PFSK-1 (cell line): ENCODE results near the gene CCDC121.

Experiments
- FOXP2 ChIP-seq: optimal IDR thresholded peaks from 2 replicates; pipeline ENCODE3; 2011; ENCODE audit warnings: borderline replicate concordance, control low read depth, inconsistent platforms; ENCODE audit not compliant: insufficient read depth; ENCODE audit errors: extremely low read length, extremely low read depth
- POLR2AphosphoS5 ChIP-seq: IDR thresholded peaks from 2 replicates; pipeline ENCODE4 v1.6.1; 2012; ENCODE audit warnings: low read depth, mild to moderate bottlenecking, control low read depth, low read length, moderate library complexity
- SIN3A ChIP-seq: IDR thresholded peaks from 2 replicates; pipeline ENCODE4 v1.6.1; 2012; ENCODE audit warnings: mild to moderate bottlenecking, low read length, moderate library complexity, borderline replicate concordance; ENCODE audit not compliant: insufficient read depth
- TAF1 ChIP-seq: IDR thresholded peaks from 2 replicates; pipeline ENCODE4 v1.6.1; 2012; ENCODE audit warnings: low read length, control low read depth, borderline replicate concordance; ENCODE audit not compliant: insufficient read depth
- TF ChIP-seq, protein P1 (sequence below), 2 experiments: IDR thresholded peaks; 2 replicates each; pipeline versions ENCODE4 v1.6.1 to v1.8.0; 2011 to 2012; ENCODE audit warnings: low read depth in 2 of 2, low read length in 2 of 2, control low read depth in 1 of 2, inconsistent platforms in 1 of 2, mild to moderate bottlenecking in 1 of 2, moderate library complexity in 1 of 2; ENCODE audit not compliant: insufficient read depth in 1 of 2

The CCDC121 gene

DNA sequence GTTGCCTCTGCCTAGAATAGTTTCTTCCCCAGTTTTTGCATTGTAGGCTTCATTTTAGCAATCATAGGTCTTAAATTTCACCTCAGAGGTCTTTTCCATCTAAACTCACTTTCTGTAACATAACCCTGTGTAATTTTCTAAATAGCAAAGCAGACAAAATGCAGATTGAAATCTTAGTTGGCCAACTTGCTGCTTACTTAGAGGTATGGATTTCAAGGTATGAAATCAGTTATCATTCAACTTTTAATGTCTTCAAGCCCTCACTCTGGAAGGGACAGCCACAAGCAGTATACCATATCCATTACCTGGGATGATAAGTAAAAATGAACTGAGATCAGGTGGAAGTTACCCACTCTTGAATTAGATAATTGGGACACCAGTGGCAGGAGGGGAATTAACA is 3.9 kb downstream of the CCDC121 start:
- no peak for TF ChIP-seq POLR2AphosphoS5
- no peak for TF ChIP-seq SIN3A
- TF ChIP-seq FOXP2: no peak

DNA sequence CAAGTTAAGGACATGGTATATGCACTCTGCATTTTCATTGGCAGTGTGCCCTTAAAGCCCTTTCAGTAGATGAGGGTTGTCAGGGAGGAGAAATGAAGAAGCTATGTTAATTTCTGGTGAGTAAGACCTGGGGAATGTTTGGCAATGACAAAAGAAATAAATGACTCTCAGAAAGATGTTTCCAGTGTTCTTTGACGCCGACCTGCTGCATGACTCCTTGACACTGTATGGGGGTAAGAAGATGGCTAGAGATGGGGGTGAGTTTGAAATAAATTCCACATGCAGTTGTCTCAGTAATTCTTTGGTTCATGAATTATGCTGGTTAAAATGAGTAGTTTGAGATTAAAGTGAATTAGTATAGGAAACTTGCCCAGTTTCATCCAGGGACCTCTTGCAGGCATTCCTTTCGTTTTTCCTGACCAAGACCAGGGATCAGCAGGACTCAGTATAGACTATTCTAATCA is 5.9 kb downstream of the CCDC121 start:
- no peak for TF ChIP-seq SIN3A
- TF ChIP-seq FOXP2: no peak
- no peak for TF ChIP-seq TAF1
- TF ChIP-seq, protein P1, sequence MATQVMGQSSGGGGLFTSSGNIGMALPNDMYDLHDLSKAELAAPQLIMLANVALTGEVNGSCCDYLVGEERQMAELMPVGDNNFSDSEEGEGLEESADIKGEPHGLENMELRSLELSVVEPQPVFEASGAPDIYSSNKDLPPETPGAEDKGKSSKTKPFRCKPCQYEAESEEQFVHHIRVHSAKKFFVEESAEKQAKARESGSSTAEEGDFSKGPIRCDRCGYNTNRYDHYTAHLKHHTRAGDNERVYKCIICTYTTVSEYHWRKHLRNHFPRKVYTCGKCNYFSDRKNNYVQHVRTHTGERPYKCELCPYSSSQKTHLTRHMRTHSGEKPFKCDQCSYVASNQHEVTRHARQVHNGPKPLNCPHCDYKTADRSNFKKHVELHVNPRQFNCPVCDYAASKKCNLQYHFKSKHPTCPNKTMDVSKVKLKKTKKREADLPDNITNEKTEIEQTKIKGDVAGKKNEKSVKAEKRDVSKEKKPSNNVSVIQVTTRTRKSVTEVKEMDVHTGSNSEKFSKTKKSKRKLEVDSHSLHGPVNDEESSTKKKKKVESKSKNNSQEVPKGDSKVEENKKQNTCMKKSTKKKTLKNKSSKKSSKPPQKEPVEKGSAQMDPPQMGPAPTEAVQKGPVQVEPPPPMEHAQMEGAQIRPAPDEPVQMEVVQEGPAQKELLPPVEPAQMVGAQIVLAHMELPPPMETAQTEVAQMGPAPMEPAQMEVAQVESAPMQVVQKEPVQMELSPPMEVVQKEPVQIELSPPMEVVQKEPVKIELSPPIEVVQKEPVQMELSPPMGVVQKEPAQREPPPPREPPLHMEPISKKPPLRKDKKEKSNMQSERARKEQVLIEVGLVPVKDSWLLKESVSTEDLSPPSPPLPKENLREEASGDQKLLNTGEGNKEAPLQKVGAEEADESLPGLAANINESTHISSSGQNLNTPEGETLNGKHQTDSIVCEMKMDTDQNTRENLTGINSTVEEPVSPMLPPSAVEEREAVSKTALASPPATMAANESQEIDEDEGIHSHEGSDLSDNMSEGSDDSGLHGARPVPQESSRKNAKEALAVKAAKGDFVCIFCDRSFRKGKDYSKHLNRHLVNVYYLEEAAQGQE (IDR thresholded peaks at IDR 0.05; ENCODE audit: insufficient read depth in 1 of 2, low read depth in 2 of 2, low read length in 2 of 2): no peak
- no peak for TF ChIP-seq POLR2AphosphoS5

DNA sequence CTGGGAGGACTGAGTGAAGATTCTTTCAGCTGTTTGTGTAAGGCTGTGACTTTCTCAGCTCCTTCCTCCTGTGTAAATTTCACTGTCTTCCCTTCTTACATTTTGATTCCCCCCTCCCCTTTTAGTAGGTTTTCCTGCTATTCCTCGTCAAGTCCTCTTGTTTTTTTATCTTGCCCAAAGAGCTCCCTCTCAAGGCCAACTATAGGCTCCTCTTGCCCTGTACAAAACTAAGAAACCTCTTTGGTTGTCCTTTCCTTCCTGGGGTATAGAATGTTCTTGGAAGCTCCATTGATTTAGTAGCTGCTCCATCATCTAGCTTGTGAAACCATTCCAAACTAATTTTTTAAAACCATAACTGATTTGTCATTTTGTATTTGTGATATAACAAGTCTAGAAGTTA is 7.3 kb downstream of the CCDC121 start:
- no peak for TF ChIP-seq SIN3A
- TF ChIP-seq FOXP2: no peak

DNA sequence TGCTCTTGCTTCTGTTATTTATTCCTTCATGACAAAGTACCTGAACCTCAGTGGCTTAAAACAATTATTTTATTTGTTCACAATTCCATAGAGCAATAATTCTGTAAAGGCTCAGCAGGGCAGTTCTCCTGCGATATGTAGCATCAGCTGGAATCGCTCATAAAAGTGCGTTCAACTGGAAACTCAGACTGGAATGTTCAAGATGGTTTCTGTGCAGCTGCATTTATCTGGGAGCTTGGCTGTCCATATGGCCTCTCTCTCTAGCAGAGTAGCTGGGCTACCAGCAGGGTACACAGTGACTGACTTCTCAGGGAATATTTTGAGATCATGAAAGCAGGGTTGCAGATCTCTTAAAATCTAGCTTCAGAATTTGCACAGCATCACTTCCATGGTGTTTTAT is 13.5 kb downstream of the CCDC121 start:
- TF ChIP-seq SIN3A (no peak), TAF1 (no peak), POLR2AphosphoS5 (no peak), FOXP2 (no peak)
- TF ChIP-seq, protein P1 (IDR thresholded peaks at IDR 0.05; ENCODE audit: insufficient read depth in 1 of 2, low read depth in 2 of 2, low read length in 2 of 2): no peak

DNA sequence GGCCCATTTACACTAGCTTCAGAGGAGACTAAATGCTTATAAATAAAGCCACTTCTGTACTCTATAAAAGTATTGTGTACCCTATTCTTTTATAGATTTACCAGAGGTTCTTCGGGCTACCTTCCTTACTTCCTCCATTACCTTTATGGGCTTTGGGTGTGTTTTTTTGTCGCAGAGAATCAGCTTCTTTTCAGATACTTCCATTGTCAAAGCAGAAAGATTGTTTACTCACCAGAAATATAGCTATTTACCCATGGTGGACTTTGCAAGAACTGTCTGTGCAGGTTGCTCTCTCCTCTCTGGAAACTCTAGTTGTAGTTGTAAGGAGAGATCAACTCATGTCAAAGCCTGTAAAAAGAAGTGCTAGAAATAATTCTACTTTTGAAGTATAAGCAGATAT is 14.8 kb downstream of the CCDC121 start:
- no peak for TF ChIP-seq FOXP2
- no peak for TF ChIP-seq TAF1
- TF ChIP-seq, protein P1 (IDR thresholded peaks at IDR 0.05; ENCODE audit: insufficient read depth in 1 of 2, low read depth in 2 of 2, low read length in 2 of 2): no peak
- no peak for TF ChIP-seq POLR2AphosphoS5
- no peak for TF ChIP-seq SIN3A

DNA sequence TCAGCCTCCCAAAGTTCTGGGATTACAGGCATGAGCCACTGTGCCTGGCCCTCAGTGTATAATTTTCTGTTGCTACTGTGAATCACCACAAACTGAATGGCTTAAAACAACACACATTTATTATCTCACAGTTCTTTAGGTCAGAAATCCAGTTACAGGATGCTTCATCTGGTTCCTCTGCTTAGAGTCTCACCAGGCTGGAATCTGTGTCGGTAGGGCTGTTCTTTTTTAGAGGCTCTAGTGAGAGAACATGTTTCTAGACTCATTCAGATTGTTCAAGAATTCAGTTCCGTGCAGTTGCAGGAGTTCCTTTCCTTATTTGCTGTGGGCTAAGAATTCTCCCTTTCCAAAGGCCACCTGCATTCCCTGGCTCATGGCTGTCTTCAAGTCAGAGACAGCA is 22.2 kb downstream of the CCDC121 start:
- TF ChIP-seq FOXP2 (no peak), POLR2AphosphoS5 (no peak), SIN3A (no peak), TAF1 (no peak)
- TF ChIP-seq, protein P1 (IDR thresholded peaks at IDR 0.05; ENCODE audit: insufficient read depth in 1 of 2, low read depth in 2 of 2, low read length in 2 of 2): no peak
